Endodermal cell (in vitro differentiated cells): ENCODE results near the gene IL16. TPM values are rescaled to one million over a fixed set of nuclear protein-coding genes. Genes with fewer than 3 reads are reported as not detected.

Experiments used
- DNase-seq: peaks from one replicate; pipeline ENCODE4 v3.0.0-alpha.2; 2017
- H3K27ac ChIP-seq: 2 replicates; pipeline ENCODE4 v1.5.1; 2013; ENCODE audit warnings: mild to moderate bottlenecking, low read depth, low read length, moderate library complexity
- H3K27me3 ChIP-seq: 2 replicates; pipeline ENCODE4 v1.6.1; 2013; ENCODE audit warnings: mild to moderate bottlenecking, low read length, moderate library complexity; ENCODE audit not compliant: insufficient read depth, control insufficient read depth, poor library complexity, severe bottlenecking
- H3K36me3 ChIP-seq: 2 replicates; pipeline ENCODE4 v1.7.0; 2013; ENCODE audit warnings: mild to moderate bottlenecking, low read length, moderate library complexity; ENCODE audit not compliant: control insufficient read depth, insufficient read depth
- H3K4me1 ChIP-seq: one replicate; pipeline ENCODE4 v1.7.0; 2013; ENCODE audit warnings: low read length; ENCODE audit not compliant: control insufficient read depth, insufficient read depth
- H3K4me3 ChIP-seq: 2 replicates; pipeline ENCODE4 v1.5.1; 2013; ENCODE audit warnings: mild to moderate bottlenecking, low read length, moderate library complexity
- H3K9ac ChIP-seq: 2 replicates; pipeline ENCODE4 v1.6.1; 2013; ENCODE audit warnings: mild to moderate bottlenecking, low read length, moderate library complexity; ENCODE audit not compliant: poor library complexity, severe bottlenecking; ENCODE audit errors: extremely low read depth
- H3K9me3 ChIP-seq: 2 replicates; pipeline ENCODE4 v1.6.1; 2013; ENCODE audit warnings: mild to moderate bottlenecking, low read length, moderate library complexity; ENCODE audit not compliant: control insufficient read depth
- H3K27ac Mint-ChIP-seq: 2 replicates; pipeline ENCODE4 v1.8.0; 2020; ENCODE audit warnings: mixed read lengths
- H3K27me3 Mint-ChIP-seq: 2 replicates; pipeline ENCODE4 v1.8.0; 2021; ENCODE audit warnings: mild to moderate bottlenecking, mixed read lengths; ENCODE audit not compliant: insufficient read depth
- H3K36me3 Mint-ChIP-seq: 2 replicates; pipeline ENCODE4 v1.8.0; 2020; ENCODE audit warnings: low read depth, mixed read lengths
- H3K4me1 Mint-ChIP-seq: 2 replicates; pipeline ENCODE4 v1.8.0; 2020; ENCODE audit warnings: mixed read lengths
- H3K4me3 Mint-ChIP-seq: 2 replicates; pipeline ENCODE4 v1.8.0; 2020; ENCODE audit warnings: mild to moderate bottlenecking, moderate library complexity, mixed read lengths
- H3K9me3 Mint-ChIP-seq: 2 replicates; pipeline ENCODE4 v1.8.0; 2020; ENCODE audit warnings: mild to moderate bottlenecking, mixed read lengths
- WGBS, 2 experiments: methylation state at CpG; one replicate each; pipeline versions ENCODE4 v1.1.5 to v1.1.7; 2013; ENCODE audit warnings: missing lambda C conversion rate in 2 of 2, mixed read lengths in 1 of 2; ENCODE audit not compliant: insufficient coverage in 1 of 2, insufficient read length in 1 of 2; 5-methylcytosine and 5-hydroxymethylcytosine counted together
- total RNA-seq, 2 donors: library from RNA; stranded (reverse); fragmentation: NEBNext Ultra II Directional in 1 of 2; extraction: Animal tissue kit (Norgen Biotek cat#: 25700) in 1 of 2; gene quantifications; 2 replicates in 1 of 2; 3 replicates in 1 of 2; pipeline ENCODE4 v1.2.1, GENCODE V29; 2021
- TF ChIP-seq, protein P1 (sequence below): fragments of 200-600 bp; sonication (generic); conservative IDR thresholded peaks from 2 replicates; pipeline ENCODE4 v1.5.0; 2021; ENCODE audit warnings: antibody characterized with exemption, mild to moderate bottlenecking

The IL16 gene
- total RNA-seq, 2 donors from 2014 or later: 0.13 to 0.24 TPM

DNA sequence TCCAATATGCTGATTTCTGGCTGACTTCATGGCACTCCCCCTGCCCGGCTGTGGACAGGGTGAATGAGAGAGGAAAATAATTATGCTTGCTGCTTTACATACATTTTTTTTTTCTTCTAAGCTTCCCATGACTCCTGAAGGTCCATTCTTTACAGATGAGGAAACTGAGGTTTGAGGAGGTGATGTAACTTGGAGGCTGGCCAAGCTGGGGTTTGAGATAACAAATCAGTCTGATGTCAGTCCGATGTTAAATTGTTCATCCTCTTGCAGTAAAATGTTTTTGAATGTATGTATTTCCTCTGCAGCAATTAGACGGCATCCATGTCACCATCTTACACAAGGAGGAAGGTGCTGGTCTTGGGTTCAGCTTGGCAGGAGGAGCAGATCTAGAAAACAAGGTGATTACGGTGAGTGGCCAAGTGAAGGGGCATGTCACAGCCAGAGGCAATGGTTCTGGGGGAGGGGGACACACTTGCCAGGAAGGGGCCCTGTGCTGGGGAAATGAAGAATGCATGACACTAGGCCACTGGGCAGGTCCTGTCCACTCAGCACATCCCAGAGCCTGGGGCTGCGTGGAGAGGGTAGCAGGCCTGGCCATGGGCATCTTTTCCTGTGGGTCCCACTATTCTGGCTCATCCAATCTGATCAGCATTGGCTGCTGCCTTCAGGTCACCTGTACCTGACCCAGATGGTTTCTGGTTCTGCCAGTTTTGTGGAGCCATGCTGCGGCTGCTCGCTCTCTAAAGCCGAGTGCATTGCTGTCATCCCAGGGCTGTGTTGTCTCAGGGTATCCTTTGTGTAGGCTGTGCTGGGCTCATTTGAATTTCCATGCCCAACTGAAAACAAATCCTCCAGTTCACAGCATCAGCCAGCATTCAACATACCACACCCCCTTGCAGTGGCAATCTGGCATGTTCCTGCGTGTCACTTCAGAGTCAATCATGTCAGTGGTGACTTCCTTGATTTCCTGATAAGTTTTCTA lies 106.9 kb downstream of the IL16 start:
- no peak for DNase-seq
- H3K4me3 Mint-ChIP-seq: no peak overlapping the region
- TF ChIP-seq, protein P1, sequence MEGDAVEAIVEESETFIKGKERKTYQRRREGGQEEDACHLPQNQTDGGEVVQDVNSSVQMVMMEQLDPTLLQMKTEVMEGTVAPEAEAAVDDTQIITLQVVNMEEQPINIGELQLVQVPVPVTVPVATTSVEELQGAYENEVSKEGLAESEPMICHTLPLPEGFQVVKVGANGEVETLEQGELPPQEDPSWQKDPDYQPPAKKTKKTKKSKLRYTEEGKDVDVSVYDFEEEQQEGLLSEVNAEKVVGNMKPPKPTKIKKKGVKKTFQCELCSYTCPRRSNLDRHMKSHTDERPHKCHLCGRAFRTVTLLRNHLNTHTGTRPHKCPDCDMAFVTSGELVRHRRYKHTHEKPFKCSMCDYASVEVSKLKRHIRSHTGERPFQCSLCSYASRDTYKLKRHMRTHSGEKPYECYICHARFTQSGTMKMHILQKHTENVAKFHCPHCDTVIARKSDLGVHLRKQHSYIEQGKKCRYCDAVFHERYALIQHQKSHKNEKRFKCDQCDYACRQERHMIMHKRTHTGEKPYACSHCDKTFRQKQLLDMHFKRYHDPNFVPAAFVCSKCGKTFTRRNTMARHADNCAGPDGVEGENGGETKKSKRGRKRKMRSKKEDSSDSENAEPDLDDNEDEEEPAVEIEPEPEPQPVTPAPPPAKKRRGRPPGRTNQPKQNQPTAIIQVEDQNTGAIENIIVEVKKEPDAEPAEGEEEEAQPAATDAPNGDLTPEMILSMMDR: no peak
- no peaks in the 10 kb centered on the region for H3K27me3 ChIP-seq
- no peaks in the 10 kb centered on the region for H3K4me1 ChIP-seq
- no peak overlapping the region for H3K27ac Mint-ChIP-seq
- H3K9me3 ChIP-seq: no peaks in the 10 kb centered on the region
- H3K27me3 Mint-ChIP-seq: peaks cover 6% of the 10 kb centered on the region
- H3K9ac ChIP-seq: no peak overlapping the region
- peaks cover 3% of the 10 kb centered on the region for H3K4me1 Mint-ChIP-seq
- H3K36me3 ChIP-seq: no peaks in the 10 kb centered on the region
- 65 to 77% methylated on average over 5 to 8 of the region's 9 CpGs for WGBS, 2 experiments
- no peaks in the 10 kb centered on the region for H3K36me3 Mint-ChIP-seq
- H3K9me3 Mint-ChIP-seq: no peaks in the 10 kb centered on the region
- H3K4me3 ChIP-seq: no peak overlapping the region
- peak overlapping the region; percentile 70 for H3K27ac ChIP-seq

DNA sequence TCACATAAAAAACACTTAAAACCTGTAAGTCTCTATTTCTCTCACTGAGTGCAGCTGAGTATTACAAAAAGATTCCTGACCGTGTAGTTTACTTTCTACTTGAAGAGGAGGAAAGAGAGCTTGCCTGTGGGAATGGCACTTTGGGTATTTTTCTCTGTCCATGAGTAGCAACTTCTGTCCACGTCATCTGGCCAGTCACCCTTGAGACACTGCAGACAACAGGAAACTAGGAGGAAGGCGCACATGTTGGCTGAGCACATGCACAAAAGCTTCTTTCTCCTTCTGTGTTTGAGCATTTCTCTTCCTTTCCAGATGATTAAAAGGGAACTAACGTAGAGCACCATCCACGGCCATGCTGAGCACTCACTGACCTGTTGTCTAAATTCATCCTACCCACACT lies 107.5 kb downstream of the IL16 start:
- no peak overlapping the region for H3K27ac Mint-ChIP-seq
- no peaks in the 10 kb centered on the region for H3K9me3 Mint-ChIP-seq
- Histone ChIP-seq H3K4me1 (no peaks in the 10 kb centered on the region), H3K9me3 (no peaks in the 10 kb centered on the region), H3K4me3 (no peak overlapping the region), H3K27me3 (no peaks in the 10 kb centered on the region), H3K36me3 (no peaks in the 10 kb centered on the region), H3K27ac (peak overlapping the region; percentile 70), H3K9ac (no peak overlapping the region)
- 76 to 82% methylated on average over 5 of the region's 5 CpGs for WGBS, 2 experiments
- TF ChIP-seq, protein P1: no peak
- H3K36me3 Mint-ChIP-seq: no peaks in the 10 kb centered on the region
- no peak overlapping the region for H3K4me3 Mint-ChIP-seq
- no peak for DNase-seq
- H3K27me3 Mint-ChIP-seq: peaks cover 4% of the 10 kb centered on the region
- peaks cover 3% of the 10 kb centered on the region for H3K4me1 Mint-ChIP-seq

DNA sequence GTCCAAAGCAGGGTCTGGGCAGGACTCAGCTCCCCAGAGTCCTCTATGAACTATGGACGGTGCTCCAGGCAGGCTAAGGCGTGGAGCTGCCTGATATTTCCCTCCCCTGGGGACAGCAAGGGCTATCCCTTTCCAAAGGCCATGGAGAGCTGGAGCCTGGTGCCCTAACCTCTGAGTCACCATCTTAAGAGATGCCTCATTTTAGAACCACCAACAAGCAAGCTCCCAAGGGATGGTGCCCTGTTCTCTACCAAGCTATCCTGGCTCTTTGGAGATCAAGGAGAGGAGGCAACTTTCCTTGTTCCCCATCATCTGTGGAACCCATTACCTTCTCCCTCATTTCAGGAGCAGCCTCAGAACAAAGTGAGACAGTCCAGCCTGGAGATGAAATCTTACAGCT lies 111.6 kb downstream of the IL16 start:
- TF ChIP-seq, protein P1: no peak
- no peaks in the 10 kb centered on the region for H3K9me3 ChIP-seq
- no peak overlapping the region for H3K9ac ChIP-seq
- no peaks in the 10 kb centered on the region for H3K4me1 ChIP-seq
- no peaks in the 10 kb centered on the region for H3K27me3 Mint-ChIP-seq
- no peaks in the 10 kb centered on the region for H3K36me3 ChIP-seq
- no peak for DNase-seq
- H3K9me3 Mint-ChIP-seq: no peaks in the 10 kb centered on the region
- peaks cover 3% of the 10 kb centered on the region for H3K4me1 Mint-ChIP-seq
- no peak overlapping the region for H3K27ac Mint-ChIP-seq
- no peaks in the 10 kb centered on the region for H3K27me3 ChIP-seq
- WGBS, 2 experiments: 76% methylated on average over 2 of the region's 2 CpGs; no CpG with 5 or more reads in 1 of the 2 experiments
- H3K27ac ChIP-seq: no peak overlapping the region
- no peak overlapping the region for H3K4me3 Mint-ChIP-seq
- no peak overlapping the region for H3K4me3 ChIP-seq
- no peaks in the 10 kb centered on the region for H3K36me3 Mint-ChIP-seq
